ENCODE data around the gene ANKS1B. TPM values are rescaled to one million over a fixed set of nuclear protein-coding genes. Genes with fewer than 3 reads are reported as not detected.

The ANKS1B gene
- total and polyA plus RNA-seq, 9 donors: 1.4 to 5.6 (median 2.7) TPM

Other genes with a start within 250 kb of the ANKS1B start
- gene BLTP3B, start 157.9 kb upstream of the ANKS1B start, total RNA-seq: 20.7 TPM
- gene BLTP3B, start 157.9 kb upstream of the ANKS1B start, polyA plus RNA-seq (ENCODE audit: insufficient read depth in 1 of 8, insufficient read length in 8 of 8, low replicate concordance in 1 of 8): 10 to 100 TPM; 10.6 to 17.2 (median 13.2) TPM
- 20.5 TPM for gene ACTR6, start 215.9 kb upstream of the ANKS1B start, total RNA-seq
- 10 to 100 TPM; 18.1 to 22.4 (median 19.5) TPM for gene ACTR6, start 215.9 kb upstream of the ANKS1B start, polyA plus RNA-seq (ENCODE audit: insufficient read depth in 1 of 8, insufficient read length in 8 of 8, low replicate concordance in 1 of 8)

Measured in muscle of leg (tissue), 9 donors.